DND-41 (cell line): ENCODE measurements around the gene UBE2D3.

Experiments
- ATAC-seq: fragments of 200-7000 bp; cut with Tn5 transposase; 3 replicates; pipeline ENCODE4 v1.9.1; 2021; ENCODE audit warnings: low read depth; ENCODE audit not compliant: insufficient read depth
- DNase-seq: peaks from one replicate; pipeline ENCODE4 v3.0.0-alpha.2; 2020
- H2AFZ ChIP-seq: 2 replicates; pipeline ENCODE4 v1.6.0; 2012; ENCODE audit warnings: low read depth, low read length
- H3K27ac ChIP-seq: 2 replicates; pipeline ENCODE4 v1.5.1; 2012; ENCODE audit warnings: low read length, inconsistent platforms
- H3K27me3 ChIP-seq: fragments of 200-600 bp; sonication (generic); 2 replicates; pipeline ENCODE4 v1.6.0; 2012; ENCODE audit warnings: low read length, mild to moderate bottlenecking, inconsistent platforms; ENCODE audit not compliant: insufficient read depth, poor library complexity
- H3K36me3 ChIP-seq: 2 replicates; pipeline ENCODE4 v1.5.1; 2012; ENCODE audit warnings: low read length, inconsistent platforms; ENCODE audit not compliant: insufficient read depth
- H3K4me1 ChIP-seq: 2 replicates; pipeline ENCODE4 v1.5.1; 2012; ENCODE audit warnings: mild to moderate bottlenecking, low read length; ENCODE audit not compliant: insufficient read depth
- H3K4me2 ChIP-seq: 2 replicates; pipeline ENCODE4 v1.6.0; 2012; ENCODE audit warnings: mild to moderate bottlenecking, moderate library complexity, low read length, inconsistent platforms; ENCODE audit not compliant: insufficient read depth
- H3K4me3 ChIP-seq, 2 experiments: fragments of 200-600 bp in 1 of 2; shearing (Covaris generic) in 1 of 2; 2 replicates each; pipeline ENCODE4 v1.5.1; 2012 to 2016; ENCODE audit warnings: inconsistent platforms in 2 of 2, low read length in 2 of 2, mild to moderate bottlenecking in 2 of 2, low read depth in 1 of 2, moderate library complexity in 1 of 2
- H3K79me2 ChIP-seq: 2 replicates; pipeline ENCODE4 v1.6.0; 2012; ENCODE audit warnings: low read length, inconsistent platforms; ENCODE audit not compliant: insufficient read depth
- H3K9ac ChIP-seq: 2 replicates; pipeline ENCODE4 v1.6.0; 2012; ENCODE audit warnings: low read depth, mild to moderate bottlenecking, inconsistent platforms, low read length, moderate library complexity
- H3K9me3 ChIP-seq: 2 replicates; pipeline ENCODE4 v1.5.1; 2012; ENCODE audit warnings: low read length, moderate library complexity, mild to moderate bottlenecking, inconsistent platforms; ENCODE audit not compliant: insufficient read depth, severe bottlenecking
- H4K20me1 ChIP-seq: 2 replicates; pipeline ENCODE4 v1.6.0; 2012; ENCODE audit warnings: low read length; ENCODE audit not compliant: insufficient read depth
- EZH2 ChIP-seq: IDR thresholded peaks from 3 replicates; pipeline ENCODE4 v1.6.1; 2012; ENCODE audit warnings: borderline replicate concordance, low read depth, mild to moderate bottlenecking, moderate library complexity, low read length, inconsistent platforms; ENCODE audit not compliant: severe bottlenecking
- TF ChIP-seq, protein P1 (sequence below): IDR thresholded peaks from 2 replicates; pipeline ENCODE4 v1.5.1; 2012; ENCODE audit warnings: borderline replicate concordance, low read length, moderate library complexity, mild to moderate bottlenecking; ENCODE audit not compliant: poor library complexity, severe bottlenecking; ENCODE audit errors: extremely low read depth

UBE2D3 gene

DNA sequence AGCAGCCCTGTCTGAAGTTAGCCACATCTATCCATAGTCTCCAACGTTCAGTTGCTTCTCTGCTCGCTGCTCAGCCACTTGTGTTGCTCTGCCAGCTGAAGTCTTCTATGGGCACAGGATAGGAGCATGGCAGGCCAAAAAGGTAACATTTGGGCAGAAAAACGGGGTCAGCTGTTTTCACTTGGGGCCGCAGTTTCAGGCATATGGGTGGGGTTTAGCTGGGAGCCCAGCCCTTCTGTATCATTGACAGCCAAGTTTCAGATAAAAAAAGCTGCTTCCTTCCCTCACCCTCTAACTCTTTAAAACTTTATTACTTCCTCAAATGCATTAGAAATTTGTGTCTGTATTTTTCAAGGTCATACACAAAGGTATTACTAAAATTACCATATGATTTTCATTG lies 48.1 kb downstream of the UBE2D3 start:
- Histone ChIP-seq H3K4me2 (no peak overlapping the region), H3K79me2 (no peaks in the 10 kb centered on the region), H3K4me1 (no peaks in the 10 kb centered on the region), H4K20me1 (no peaks in the 10 kb centered on the region), H3K9ac (no peak overlapping the region), H3K36me3 (no peaks in the 10 kb centered on the region), H3K4me3 (no peak overlapping the region), H3K9me3 (no peaks in the 10 kb centered on the region), H3K27ac (no peak overlapping the region), H3K27me3 (no peaks in the 10 kb centered on the region), H2AFZ (no peak overlapping the region)
- DNase-seq: no peak
- TF ChIP-seq, protein P1, sequence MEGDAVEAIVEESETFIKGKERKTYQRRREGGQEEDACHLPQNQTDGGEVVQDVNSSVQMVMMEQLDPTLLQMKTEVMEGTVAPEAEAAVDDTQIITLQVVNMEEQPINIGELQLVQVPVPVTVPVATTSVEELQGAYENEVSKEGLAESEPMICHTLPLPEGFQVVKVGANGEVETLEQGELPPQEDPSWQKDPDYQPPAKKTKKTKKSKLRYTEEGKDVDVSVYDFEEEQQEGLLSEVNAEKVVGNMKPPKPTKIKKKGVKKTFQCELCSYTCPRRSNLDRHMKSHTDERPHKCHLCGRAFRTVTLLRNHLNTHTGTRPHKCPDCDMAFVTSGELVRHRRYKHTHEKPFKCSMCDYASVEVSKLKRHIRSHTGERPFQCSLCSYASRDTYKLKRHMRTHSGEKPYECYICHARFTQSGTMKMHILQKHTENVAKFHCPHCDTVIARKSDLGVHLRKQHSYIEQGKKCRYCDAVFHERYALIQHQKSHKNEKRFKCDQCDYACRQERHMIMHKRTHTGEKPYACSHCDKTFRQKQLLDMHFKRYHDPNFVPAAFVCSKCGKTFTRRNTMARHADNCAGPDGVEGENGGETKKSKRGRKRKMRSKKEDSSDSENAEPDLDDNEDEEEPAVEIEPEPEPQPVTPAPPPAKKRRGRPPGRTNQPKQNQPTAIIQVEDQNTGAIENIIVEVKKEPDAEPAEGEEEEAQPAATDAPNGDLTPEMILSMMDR: no peak
- TF ChIP-seq EZH2: no peak
- ATAC-seq: no peak

DNA sequence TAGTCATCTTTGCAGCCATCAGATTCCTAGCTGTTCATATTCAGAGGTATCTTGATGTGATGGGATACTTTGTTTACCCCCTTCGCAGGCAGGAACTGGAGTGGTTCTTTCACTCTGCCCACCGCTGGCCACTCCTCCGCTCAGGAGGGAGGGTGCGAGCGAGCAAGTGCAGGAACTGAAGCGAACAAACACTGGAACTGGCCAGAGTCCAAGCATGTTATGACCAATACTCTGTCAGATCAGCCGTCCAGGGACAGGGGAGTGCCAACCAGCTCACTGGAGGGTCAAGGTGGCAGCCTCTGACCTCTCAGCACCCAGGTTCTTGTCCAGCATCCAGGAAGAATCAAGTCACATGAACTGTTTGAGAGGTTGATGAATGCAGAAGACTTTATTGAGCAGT lies 48.6 kb downstream of the UBE2D3 start:
- no peaks in the 10 kb centered on the region for H4K20me1 ChIP-seq
- H3K4me2 ChIP-seq: no peak overlapping the region
- ATAC-seq (no peak), DNase-seq (no peak)
- H3K27ac ChIP-seq: no peak overlapping the region
- H3K4me1 ChIP-seq: no peaks in the 10 kb centered on the region
- H3K27me3 ChIP-seq: no peaks in the 10 kb centered on the region
- H3K9me3 ChIP-seq: no peaks in the 10 kb centered on the region
- no peaks in the 10 kb centered on the region for H3K79me2 ChIP-seq
- H3K9ac ChIP-seq: no peak overlapping the region
- no peaks in the 10 kb centered on the region for H3K36me3 ChIP-seq
- no peak overlapping the region for H3K4me3 ChIP-seq
- no peak overlapping the region for H2AFZ ChIP-seq
- TF ChIP-seq EZH2: no peak
- TF ChIP-seq, protein P1: no peak

DNA sequence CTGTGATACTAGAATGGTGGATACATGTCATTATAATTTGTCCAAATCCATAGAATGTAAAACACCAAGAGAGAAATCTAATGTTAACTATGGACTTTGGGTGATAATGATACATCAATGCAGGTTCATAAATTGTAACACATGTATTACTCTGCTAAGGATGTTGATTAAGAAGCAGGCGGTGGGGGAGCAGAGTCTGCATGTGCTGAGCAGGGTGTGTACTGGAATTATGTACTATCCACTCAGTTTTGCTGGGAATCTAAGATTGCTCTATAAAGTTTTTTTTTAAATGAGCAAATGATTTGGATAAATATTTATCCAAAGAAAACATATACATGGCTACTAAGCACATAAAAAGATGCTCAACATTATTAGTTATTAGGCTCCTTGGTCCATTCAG lies 51.5 kb downstream of the UBE2D3 start:
- H3K4me1 ChIP-seq: no peaks in the 10 kb centered on the region
- no peak overlapping the region for H3K4me2 ChIP-seq
- TF ChIP-seq, protein P1: no peak
- TF ChIP-seq EZH2: no peak
- H3K9ac ChIP-seq: no peak overlapping the region
- no peaks in the 10 kb centered on the region for H3K79me2 ChIP-seq
- no peak overlapping the region for H3K4me3 ChIP-seq
- no peak overlapping the region for H2AFZ ChIP-seq
- H3K27me3 ChIP-seq: no peaks in the 10 kb centered on the region
- no peak overlapping the region for H3K27ac ChIP-seq
- H3K9me3 ChIP-seq: no peaks in the 10 kb centered on the region
- DNase-seq (no peak), ATAC-seq (no peak)
- H4K20me1 ChIP-seq: no peaks in the 10 kb centered on the region
- no peaks in the 10 kb centered on the region for H3K36me3 ChIP-seq

DNA sequence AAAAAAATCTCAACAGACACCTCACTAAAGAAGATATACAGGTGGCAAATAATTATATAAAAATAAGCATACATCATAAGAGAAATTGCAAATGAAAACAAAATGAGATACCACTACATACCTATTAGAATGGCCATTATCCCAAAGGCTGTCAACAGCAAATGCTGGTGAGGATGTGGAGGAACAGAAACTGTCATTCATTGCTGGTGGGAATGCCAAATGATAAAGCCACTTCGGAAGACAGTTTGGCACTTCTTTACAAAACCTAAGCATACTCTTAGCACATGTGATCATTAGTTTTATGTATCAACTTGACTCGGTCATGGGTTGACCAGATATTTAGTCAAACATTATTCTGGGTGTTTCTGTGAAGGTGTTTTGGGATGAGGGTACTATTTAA lies 53.1 kb downstream of the UBE2D3 start:
- Histone ChIP-seq H3K36me3 (no peaks in the 10 kb centered on the region), H3K27ac (no peak overlapping the region), H2AFZ (no peak overlapping the region), H3K4me3 (no peak overlapping the region), H4K20me1 (no peaks in the 10 kb centered on the region), H3K79me2 (no peaks in the 10 kb centered on the region), H3K9ac (no peak overlapping the region), H3K4me1 (no peaks in the 10 kb centered on the region), H3K4me2 (no peak overlapping the region), H3K27me3 (no peaks in the 10 kb centered on the region), H3K9me3 (no peaks in the 10 kb centered on the region)
- no peak for DNase-seq
- no peak for ATAC-seq
- TF ChIP-seq EZH2: no peak
- TF ChIP-seq, protein P1: no peak
